ENCODE results near the gene ALOX12B. TPM values are rescaled to one million over a fixed set of nuclear protein-coding genes. Genes with fewer than 3 reads are reported as not detected.

Gene ALOX12B
- total and polyA plus RNA-seq, 4 donors = not detected

DNA sequence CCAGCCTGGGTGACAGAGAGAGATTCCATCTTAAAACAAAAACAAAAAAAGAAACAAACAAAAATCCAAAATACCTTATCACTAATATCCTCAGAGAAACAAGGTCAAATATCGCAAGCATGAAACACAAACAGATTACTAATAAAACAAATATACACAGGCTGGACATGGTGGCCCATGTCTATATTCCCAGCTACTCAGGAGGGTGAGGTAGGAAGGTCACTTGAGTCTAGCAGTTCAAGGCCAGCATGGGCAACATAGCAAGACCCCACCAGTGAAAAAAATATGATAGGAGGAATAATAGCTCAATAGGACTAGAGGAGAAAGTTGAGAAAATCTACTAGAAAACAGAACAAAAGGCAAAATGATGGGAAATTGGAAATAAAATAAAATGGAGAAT, 55.6 kb downstream of the ALOX12B start:
- no peak for TF ChIP-seq GABPA (IDR thresholded peaks at IDR 0.05 in 1 of 2, conservative IDR thresholded peaks at IDR 0.05 in 1 of 2)
- no peak for TF ChIP-seq TAF1 (conservative IDR thresholded peaks at IDR 0.05)
- no peak for TF ChIP-seq RXRA (IDR thresholded peaks at IDR 0.05)
- TF ChIP-seq, protein P1, sequence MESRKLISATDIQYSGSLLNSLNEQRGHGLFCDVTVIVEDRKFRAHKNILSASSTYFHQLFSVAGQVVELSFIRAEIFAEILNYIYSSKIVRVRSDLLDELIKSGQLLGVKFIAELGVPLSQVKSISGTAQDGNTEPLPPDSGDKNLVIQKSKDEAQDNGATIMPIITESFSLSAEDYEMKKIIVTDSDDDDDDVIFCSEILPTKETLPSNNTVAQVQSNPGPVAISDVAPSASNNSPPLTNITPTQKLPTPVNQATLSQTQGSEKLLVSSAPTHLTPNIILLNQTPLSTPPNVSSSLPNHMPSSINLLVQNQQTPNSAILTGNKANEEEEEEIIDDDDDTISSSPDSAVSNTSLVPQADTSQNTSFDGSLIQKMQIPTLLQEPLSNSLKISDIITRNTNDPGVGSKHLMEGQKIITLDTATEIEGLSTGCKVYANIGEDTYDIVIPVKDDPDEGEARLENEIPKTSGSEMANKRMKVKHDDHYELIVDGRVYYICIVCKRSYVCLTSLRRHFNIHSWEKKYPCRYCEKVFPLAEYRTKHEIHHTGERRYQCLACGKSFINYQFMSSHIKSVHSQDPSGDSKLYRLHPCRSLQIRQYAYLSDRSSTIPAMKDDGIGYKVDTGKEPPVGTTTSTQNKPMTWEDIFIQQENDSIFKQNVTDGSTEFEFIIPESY (IDR thresholded peaks at IDR 0.05) = no peak
- no peak for TF ChIP-seq HNF4A (conservative IDR thresholded peaks at IDR 0.05)
- TF ChIP-seq FOXA2 (IDR thresholded peaks at IDR 0.05) = no peak
- TF ChIP-seq HNF4G (IDR thresholded peaks at IDR 0.05) = no peak
- no peak for TF ChIP-seq YY1 (IDR thresholded peaks at IDR 0.05)
- no peak for TF ChIP-seq ATF3 (IDR thresholded peaks at IDR 0.05)
- no peak for TF ChIP-seq FOXA1 (IDR thresholded peaks at IDR 0.05)
- TF ChIP-seq, protein P2, sequence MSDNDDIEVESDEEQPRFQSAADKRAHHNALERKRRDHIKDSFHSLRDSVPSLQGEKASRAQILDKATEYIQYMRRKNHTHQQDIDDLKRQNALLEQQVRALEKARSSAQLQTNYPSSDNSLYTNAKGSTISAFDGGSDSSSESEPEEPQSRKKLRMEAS (IDR thresholded peaks at IDR 0.05) = no peak
- TF ChIP-seq, protein P3, sequence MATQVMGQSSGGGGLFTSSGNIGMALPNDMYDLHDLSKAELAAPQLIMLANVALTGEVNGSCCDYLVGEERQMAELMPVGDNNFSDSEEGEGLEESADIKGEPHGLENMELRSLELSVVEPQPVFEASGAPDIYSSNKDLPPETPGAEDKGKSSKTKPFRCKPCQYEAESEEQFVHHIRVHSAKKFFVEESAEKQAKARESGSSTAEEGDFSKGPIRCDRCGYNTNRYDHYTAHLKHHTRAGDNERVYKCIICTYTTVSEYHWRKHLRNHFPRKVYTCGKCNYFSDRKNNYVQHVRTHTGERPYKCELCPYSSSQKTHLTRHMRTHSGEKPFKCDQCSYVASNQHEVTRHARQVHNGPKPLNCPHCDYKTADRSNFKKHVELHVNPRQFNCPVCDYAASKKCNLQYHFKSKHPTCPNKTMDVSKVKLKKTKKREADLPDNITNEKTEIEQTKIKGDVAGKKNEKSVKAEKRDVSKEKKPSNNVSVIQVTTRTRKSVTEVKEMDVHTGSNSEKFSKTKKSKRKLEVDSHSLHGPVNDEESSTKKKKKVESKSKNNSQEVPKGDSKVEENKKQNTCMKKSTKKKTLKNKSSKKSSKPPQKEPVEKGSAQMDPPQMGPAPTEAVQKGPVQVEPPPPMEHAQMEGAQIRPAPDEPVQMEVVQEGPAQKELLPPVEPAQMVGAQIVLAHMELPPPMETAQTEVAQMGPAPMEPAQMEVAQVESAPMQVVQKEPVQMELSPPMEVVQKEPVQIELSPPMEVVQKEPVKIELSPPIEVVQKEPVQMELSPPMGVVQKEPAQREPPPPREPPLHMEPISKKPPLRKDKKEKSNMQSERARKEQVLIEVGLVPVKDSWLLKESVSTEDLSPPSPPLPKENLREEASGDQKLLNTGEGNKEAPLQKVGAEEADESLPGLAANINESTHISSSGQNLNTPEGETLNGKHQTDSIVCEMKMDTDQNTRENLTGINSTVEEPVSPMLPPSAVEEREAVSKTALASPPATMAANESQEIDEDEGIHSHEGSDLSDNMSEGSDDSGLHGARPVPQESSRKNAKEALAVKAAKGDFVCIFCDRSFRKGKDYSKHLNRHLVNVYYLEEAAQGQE (IDR thresholded peaks at IDR 0.05) = no peak
- TF ChIP-seq EGR1 (IDR thresholded peaks at IDR 0.05; ENCODE audit: low read depth in 2 of 2) = no peak
- no peak for TF ChIP-seq RAD21 (IDR thresholded peaks at IDR 0.05)
- H3K4me3 ChIP-seq (ENCODE audit: low read depth in 1 of 3, low read length in 3 of 3) = no peak overlapping the region
- peaks cover 0 to 6% (median 0%) of the 10 kb centered on the region in 4 donors for H3K27me3 ChIP-seq (ENCODE audit: control insufficient read depth in 4 of 4, insufficient read depth in 4 of 4, low read length in 3 of 4)
- H3K4me1 ChIP-seq (ENCODE audit: control insufficient read depth in 4 of 4, insufficient read depth in 4 of 4, low read length in 3 of 4) = peaks cover 0 to 9% (median 1%) of the 10 kb centered on the region in 4 donors
- WGBS = 46% methylated on average over 1 of the region's 1 CpG
- H3K9ac ChIP-seq (ENCODE audit: low read depth in 1 of 2, low read length in 2 of 2) = no peak overlapping the region
- H3K9me3 ChIP-seq (ENCODE audit: control insufficient read depth in 4 of 4, low read length in 3 of 4) = no peaks in the 10 kb centered on the region
- no peak for DNase-seq (ENCODE audit: low spot score)
- H3K36me3 ChIP-seq (ENCODE audit: control insufficient read depth in 4 of 4, insufficient read depth in 3 of 4, low read depth in 1 of 4, low read length in 3 of 4) = no peaks in the 10 kb centered on the region
- H3K27ac ChIP-seq (ENCODE audit: low read depth in 1 of 2, low read length in 2 of 2) = no peak overlapping the region

- peaks cover 0 to 9% (median 1%) of the 10 kb centered on the region in 4 donors for H3K4me1 ChIP-seq (ENCODE audit: control insufficient read depth in 4 of 4, insufficient read depth in 4 of 4, low read length in 3 of 4)
- no peak overlapping the region for H3K4me3 ChIP-seq (ENCODE audit: low read depth in 1 of 3, low read length in 3 of 3)
- no peak overlapping the region for H3K9ac ChIP-seq (ENCODE audit: low read depth in 1 of 2, low read length in 2 of 2)
- H3K36me3 ChIP-seq (ENCODE audit: control insufficient read depth in 4 of 4, insufficient read depth in 3 of 4, low read depth in 1 of 4, low read length in 3 of 4) = no peaks in the 10 kb centered on the region
- H3K27me3 ChIP-seq (ENCODE audit: control insufficient read depth in 4 of 4, insufficient read depth in 4 of 4, low read length in 3 of 4) = peaks cover 0 to 6% (median 0%) of the 10 kb centered on the region in 4 donors
- H3K9me3 ChIP-seq (ENCODE audit: control insufficient read depth in 4 of 4, low read length in 3 of 4) = no peaks in the 10 kb centered on the region
- 59% methylated on average over 6 of the region's 6 CpGs for WGBS
- H3K27ac ChIP-seq (ENCODE audit: low read depth in 1 of 2, low read length in 2 of 2) = no peak overlapping the region
- DNase-seq (ENCODE audit: low spot score) = no peak
- no peak for TF ChIP-seq FOXA1 (IDR thresholded peaks at IDR 0.05)
- TF ChIP-seq HNF4A (conservative IDR thresholded peaks at IDR 0.05) = peak; percentile 24 to 33
These were observed 56.3 kb downstream of the ALOX12B start for GRCh38 chr17:8031261-8031661.

Measured in liver (tissue), 9 donors.